GM12878 (cell line): Measurements from ENCODE around the gene NMRK1. TPM values are rescaled to one million over a fixed set of nuclear protein-coding genes. Genes with fewer than 3 reads are reported as not detected.

Experiments used
- ATAC-seq: fragments of 200-7000 bp; cut with Tn5 transposase; 3 replicates; pipeline ENCODE4 v1.9.1; 2020; ENCODE audit warnings: mild to moderate bottlenecking, moderate library complexity
- BruUV-seq: library from RNA; stranded (reverse); fragments of 400-500 nt; replicated peaks from 2 replicates; lab custom pipeline; 2021; lab: Mats Ljungman, UMichigan
- CTCF ChIA-PET: fragments of 300-600 bp; sonication (Branson Sonifier 250); formaldehyde crosslinking; extraction: SDS; loops from one replicate; lab custom pipeline; 2021; ENCODE audit warnings: inconsistent platforms; lab: Yijun Ruan, JAX
- POLR2A ChIA-PET: fragments of 350-600 bp; formaldehyde crosslinking; extraction: SDS; loops from one replicate; lab custom pipeline; 2021; ENCODE audit warnings: inconsistent platforms; lab: Charles Lee
- RAD21 ChIA-PET: fragments of 300-600 bp; sonication (Branson Sonifier 250); formaldehyde crosslinking; loops from one replicate; lab custom pipeline; 2023; ENCODE audit warnings: antibody characterized with exemption; ENCODE audit not compliant: unreplicated experiment; lab: Charles Lee
- SMC1A ChIA-PET: fragments of 300-600 bp; sonication (Branson Sonifier 250); formaldehyde crosslinking; loops from one replicate; lab custom pipeline; 2023; ENCODE audit not compliant: unreplicated experiment, uncharacterized antibody; lab: Charles Lee
- DNase-seq: peaks from one replicate; pipeline ENCODE4 v3.0.0-alpha.2; 2011; ENCODE audit warnings: low read depth, low spot score
- FAIRE-seq: peaks from 3 replicates; lab custom pipeline; 2011; peaks lifted over from hg19 to GRCh38; lab: Jason Lieb, UNC
- H2AFZ ChIP-seq: 2 replicates; pipeline ENCODE4 v1.6.0; 2011; ENCODE audit warnings: low read depth, low read length, control low read depth; ENCODE audit not compliant: control insufficient read depth
- H3K27ac ChIP-seq: 2 replicates; pipeline ENCODE4 v1.5.1; 2011; ENCODE audit warnings: control low read depth; ENCODE audit not compliant: control insufficient read depth, insufficient read depth
- H3K27me3 ChIP-seq, 2 experiments: replicated peaks in 1 of 2; 2 replicates each; pipeline versions ENCODE4 v1.6.0 to v1.6.1; 2011; ENCODE audit warnings: low read length in 1 of 2; ENCODE audit not compliant: control insufficient read depth in 2 of 2, insufficient read depth in 2 of 2
- H3K36me3 ChIP-seq, 2 experiments: 2 replicates each; pipeline ENCODE4 v1.5.1; 2011; ENCODE audit warnings: low read length in 1 of 2; ENCODE audit not compliant: control insufficient read depth in 2 of 2, insufficient read depth in 2 of 2
- H3K4me1 ChIP-seq: 2 replicates; pipeline ENCODE4 v1.6.1; 2011; ENCODE audit warnings: mild to moderate bottlenecking, low read length, moderate library complexity, mixed read lengths; ENCODE audit not compliant: control insufficient read depth, insufficient read depth
- H3K4me2 ChIP-seq: 2 replicates; pipeline ENCODE4 v1.6.0; 2011; ENCODE audit warnings: control low read depth; ENCODE audit not compliant: control insufficient read depth, insufficient read depth
- H3K4me3 ChIP-seq: fragments of 200-600 bp; sonication (generic); 2 replicates; pipeline ENCODE4 v1.5.1; 2016
- H3K79me2 ChIP-seq: 2 replicates; pipeline ENCODE4 v1.6.0; 2011; ENCODE audit warnings: low read length; ENCODE audit not compliant: control insufficient read depth, insufficient read depth
- H3K9ac ChIP-seq: 2 replicates; pipeline ENCODE4 v1.8.0; 2011; ENCODE audit warnings: low read length, control low read depth, mixed read lengths; ENCODE audit not compliant: control insufficient read depth, insufficient read depth
- H3K9me3 ChIP-seq: replicated peaks from 3 replicates; pipeline ENCODE4 v1.5.1; 2011; ENCODE audit warnings: mild to moderate bottlenecking, low read length; ENCODE audit not compliant: control insufficient read depth, insufficient read depth
- H4K20me1 ChIP-seq: 2 replicates; pipeline ENCODE4 v1.6.0; 2011; ENCODE audit not compliant: control insufficient read depth, insufficient read depth
- HDAC2 ChIP-seq: fragments of 200-600 bp; sonication (generic); IDR thresholded peaks from 2 replicates; pipeline ENCODE4 v1.6.1; 2017
- MTA2 ChIP-seq: fragments of 450-650 bp; IDR thresholded peaks from 2 replicates; pipeline ENCODE4 v1.6.1; 2016; ENCODE audit warnings: low read depth, mild to moderate bottlenecking, moderate library complexity
- NFYA ChIP-seq: IDR thresholded peaks from 2 replicates; pipeline ENCODE4 v1.6.1; 2011; ENCODE audit warnings: low read depth, mild to moderate bottlenecking, low read length, improper control_type of control experiment, borderline replicate concordance
- WGBS: methylation state at CpG from one replicate; pipeline ENCODE4 v1.1.6; 2016; ENCODE audit warnings: low lambda C conversion rate; ENCODE audit not compliant: insufficient replicate concordance, insufficient coverage; ENCODE audit errors: missing lambda C conversion rate; 5-methylcytosine and 5-hydroxymethylcytosine counted together
- in situ Hi-C: fragments of 300-500 bp; cut with MboI; formaldehyde crosslinking; loops from 9 replicates; pipeline ENCODE4 v1.14.3; 2018; ENCODE audit warnings: mixed read lengths
- intact Hi-C: fragments of 100-400 bp; cut with micrococcal nuclease; formaldehyde crosslinking; loops from one replicate; pipeline ENCODE4 v1.14.2; 2022; ENCODE audit not compliant: unreplicated experiment
- polyA plus RNA-seq, 11 experiments: library from polyadenylated mRNA; depleted of rRNA in 4 of 11; unstranded in 6 of 11; stranded (reverse) in 5 of 11; fragments of >200 nt; fragmentation: Nextera tagmentation in 4 of 11; fragmentation: Illumina TruSeq in 1 of 11; extraction: Ambion mirVana in 4 of 11; extraction: Trizol in 1 of 11; gene quantifications; 1 replicate in 1 of 11; 2 replicates in 10 of 11; pipeline versions ENCODE4 v1.2.1 to v1.2.3, GENCODE V29; 2011 to 2016; ENCODE audit warnings: inconsistent platforms in 2 of 11, missing spikeins in 2 of 11, low read depth in 1 of 11
- total RNA-seq, 4 experiments: library from RNA; depleted of rRNA in 3 of 4; stranded (reverse); fragments of >200 nt in 3 of 4; fragmentation: Illumina TruSeq in 1 of 4; extraction: Trizol in 1 of 4; gene quantifications; 2 replicates each; pipeline versions ENCODE4 v1.2.1 to v1.2.3, GENCODE V29; 2013 to 2021

The NMRK1 gene
- total and polyA plus RNA-seq, 10 of the 15 experiments (the other 5 are each of a cell fraction or from before 2014, with no cell fraction given) = 8.4 to 17.2 (median 12.1) TPM

DNA sequence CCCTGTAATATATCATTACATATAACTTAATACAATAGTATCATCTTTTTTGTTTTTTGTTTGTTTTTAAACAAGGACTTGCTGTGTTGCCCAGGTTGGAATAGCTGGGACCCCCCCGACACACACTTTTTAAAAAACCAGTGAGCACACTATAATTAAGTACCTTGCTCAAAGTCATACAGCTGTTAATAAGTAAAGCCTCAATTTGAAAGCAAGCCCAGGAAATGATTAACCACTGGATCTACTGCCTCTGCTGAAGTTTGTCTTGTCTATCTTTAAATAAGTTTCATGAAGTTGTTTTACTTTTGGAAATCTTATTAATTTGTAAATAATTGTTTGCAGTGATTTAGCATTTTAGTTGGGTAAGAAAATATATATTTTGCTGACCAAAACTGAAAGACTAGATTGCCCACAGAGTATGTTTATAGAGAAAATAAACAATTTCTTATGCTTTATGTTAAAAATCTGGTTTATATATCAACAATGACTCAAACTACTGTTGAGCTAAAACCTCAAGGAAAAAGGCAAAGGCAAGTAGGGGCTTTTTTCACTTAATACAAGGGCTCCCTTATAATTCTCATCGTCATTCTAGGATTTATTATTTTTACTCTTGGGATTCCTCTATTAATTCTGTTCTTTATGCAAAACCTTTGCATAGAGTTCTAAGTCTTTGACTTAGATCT, 54.0 kb downstream of the NMRK1 start:
- H4K20me1 ChIP-seq = no peaks in the 10 kb centered on the region
- ChIA-PET SMC1A (interaction anchor here (1.3 kb wide), 1 partner anchor 9 kb away, joined by 5 read pairs; no protein-coding TSS in a partner anchor), CTCF (interaction anchor here (0.7 to 1.2 kb wide), 5 partner anchors 13 to 260 kb away, joined by 3 to 5 read pairs (median 3); no protein-coding TSS in a partner anchor), POLR2A (interaction anchor here (1.3 kb wide), 1 partner anchor 13 kb away, joined by 5 read pairs; no protein-coding TSS in a partner anchor), RAD21 (interaction anchor here (1.3 kb wide), 1 partner anchor 9 kb away, joined by 6 read pairs; no protein-coding TSS in a partner anchor)
- H3K4me2 ChIP-seq = no peak overlapping the region
- H3K4me3 ChIP-seq = no peak overlapping the region
- ATAC-seq (peak; percentile 81), DNase-seq (no peak), FAIRE-seq (no peak)
- H3K79me2 ChIP-seq = no peaks in the 10 kb centered on the region
- H3K27ac ChIP-seq = no peak overlapping the region
- no peak overlapping the region for H3K9ac ChIP-seq
- in situ Hi-C loops = no loop called here
- no peaks in the 10 kb centered on the region for H3K36me3 ChIP-seq
- no peaks in the 10 kb centered on the region for H3K27me3 ChIP-seq
- 0% methylated on average over 2 of the region's 2 CpGs for WGBS
- no peak overlapping the region for H2AFZ ChIP-seq
- BruUV-seq = no TSS peak
- H3K9me3 ChIP-seq = no peaks in the 10 kb centered on the region
- TF ChIP-seq HDAC2 (no peak), MTA2 (0 out of 2 replicates have a peak, but pooled peaks have one; percentile 33), NFYA (no peak)
- TF ChIP-seq, all 136 proteins: peak for 1
- intact Hi-C loops = no loop called here
- H3K4me1 ChIP-seq = no peaks in the 10 kb centered on the region; the same call in 1 of the 2 replicates
